ENCODE data around the gene RPS10. TPM values are rescaled to one million over a fixed set of nuclear protein-coding genes. Genes with fewer than 3 reads are reported as not detected.

RPS10 gene
- total RNA-seq, 5 donors from 2014 or later (not counting 1 experiment from before 2014, with no cell fraction given) = 2,352 to 2,733 (median 2,512) TPM

Other genes starting within 250 kb of the RPS10 start
- 100 to 1,000 TPM in 4 of 5 donors, 10 to 100 TPM in 1; 92.8 to 119 (median 104) TPM for gene HMGA1, start 189.2 kb downstream of the RPS10 start, total RNA-seq
- 10 to 100 TPM; 16.4 to 33.8 (median 30.5) TPM for gene SMIM29, start 177.1 kb downstream of the RPS10 start, total RNA-seq
- gene NUDT3, start 33.4 kb downstream of the RPS10 start, total RNA-seq = 10 to 100 TPM; 23.5 to 31.0 (median 28.9) TPM
- gene PACSIN1, start 40.0 kb upstream of the RPS10 start, total RNA-seq = 1 to 10 TPM in 4 of 5 donors, under 1 TPM in 1; 0.86 to 3.2 (median 2.4) TPM
- under 1 TPM in 3 of 5 donors, not detected in 2; 0.15 to 0.35 (median 0.30) TPM for gene SPDEF, start 130.3 kb upstream of the RPS10 start, total RNA-seq

Measured in T-cell (primary cell).